NCI-H2227 (cell line): ENCODE data around the gene CDH23.

Experiments
- DNase-seq: peaks from one replicate; lab custom pipeline; 2025; ENCODE audit not compliant: unreplicated experiment; lab: John Stamatoyannopoulos, UW

Gene CDH23

DNA sequence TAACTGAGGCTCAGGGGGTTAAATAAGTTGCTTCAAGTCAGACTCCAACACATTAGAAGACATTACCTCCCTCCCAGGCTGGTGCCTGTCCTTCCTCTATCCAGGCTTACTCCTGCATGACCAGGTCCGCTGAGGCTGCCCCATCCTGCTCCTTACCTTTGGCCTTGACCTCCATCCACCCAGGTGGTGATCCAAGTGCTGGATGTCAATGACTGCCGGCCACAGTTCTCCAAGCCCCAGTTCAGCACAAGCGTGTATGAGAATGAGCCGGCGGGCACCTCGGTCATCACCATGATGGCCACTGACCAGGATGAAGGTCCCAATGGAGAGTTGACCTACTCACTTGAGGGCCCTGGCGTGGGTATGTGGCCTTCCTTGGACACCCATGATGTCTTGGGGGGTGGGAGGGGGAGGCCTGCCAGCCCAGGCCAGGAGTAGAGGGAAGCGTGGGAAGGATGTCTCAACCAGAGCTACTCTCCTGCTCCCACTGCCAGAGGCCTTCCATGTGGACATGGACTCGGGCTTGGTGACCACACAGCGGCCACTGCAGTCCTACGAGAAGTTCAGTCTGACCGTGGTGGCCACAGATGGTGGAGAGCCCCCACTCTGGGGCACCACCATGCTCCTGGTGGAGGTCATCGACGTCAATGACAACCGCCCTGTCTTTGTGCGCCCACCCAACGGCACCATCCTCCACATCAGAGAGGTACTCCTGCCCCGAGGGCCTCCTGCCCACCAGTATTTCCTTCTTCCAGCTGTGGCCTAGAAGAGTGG lies 406.2 kb downstream of the CDH23 start:
- no peak for DNase-seq

DNA sequence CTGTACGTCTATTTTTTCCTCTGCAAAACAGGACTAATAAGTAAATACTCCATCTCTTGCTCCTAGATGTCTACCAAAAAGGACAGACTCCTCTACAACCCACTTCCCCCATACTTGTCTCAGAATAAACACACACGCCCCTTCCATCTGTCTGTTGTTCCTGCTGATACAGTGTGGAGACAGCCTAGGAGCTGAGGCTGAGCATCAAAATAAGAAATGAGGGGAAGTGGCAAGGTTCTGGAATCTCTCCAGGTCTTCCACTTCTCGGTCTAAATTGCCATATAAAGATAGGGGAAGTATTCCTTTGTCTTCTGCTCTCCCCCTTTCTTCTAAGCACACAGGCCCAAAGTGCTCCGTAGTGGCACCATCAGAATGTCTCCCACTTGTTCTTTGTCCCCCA lies 407.4 kb downstream of the CDH23 start:
- no peak for DNase-seq

DNA sequence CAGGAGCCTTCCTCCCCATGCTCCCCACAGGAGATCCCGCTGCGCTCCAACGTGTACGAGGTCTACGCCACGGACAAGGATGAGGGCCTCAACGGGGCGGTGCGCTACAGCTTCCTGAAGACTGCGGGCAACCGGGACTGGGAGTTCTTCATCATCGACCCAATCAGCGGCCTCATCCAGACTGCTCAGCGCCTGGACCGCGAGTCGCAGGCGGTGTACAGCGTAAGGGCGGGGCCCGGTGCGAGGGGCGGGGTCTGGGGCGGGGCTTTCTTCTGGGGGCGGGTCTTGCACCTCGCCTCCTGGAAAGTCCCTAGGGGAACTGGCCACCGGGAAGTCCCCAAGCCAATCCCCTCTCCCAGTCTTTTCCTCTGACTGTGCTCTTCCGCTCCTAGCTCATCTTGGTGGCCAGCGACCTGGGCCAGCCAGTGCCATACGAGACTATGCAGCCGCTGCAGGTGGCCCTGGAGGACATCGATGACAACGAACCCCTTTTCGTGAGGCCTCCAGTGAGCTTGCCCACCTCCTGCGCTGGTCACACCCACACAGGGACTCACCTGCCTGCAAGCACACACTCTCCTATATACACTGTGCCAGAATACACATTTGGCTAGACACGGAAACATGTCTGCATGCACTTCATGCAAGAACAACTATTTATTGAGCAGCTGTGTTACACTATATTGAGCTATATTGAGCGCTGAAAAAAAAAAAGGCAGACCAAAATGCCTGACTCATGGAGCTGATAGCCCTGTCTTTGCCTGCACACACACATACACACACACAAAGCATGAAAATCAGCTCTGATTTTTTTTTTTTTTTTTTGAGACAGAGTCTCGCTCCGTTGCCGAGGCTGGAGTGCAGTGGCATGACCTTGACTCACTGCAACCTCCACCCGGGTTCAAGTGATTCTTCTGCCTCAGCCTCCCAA lies 409.3 kb downstream of the CDH23 start:
- DNase-seq: no peak

DNA sequence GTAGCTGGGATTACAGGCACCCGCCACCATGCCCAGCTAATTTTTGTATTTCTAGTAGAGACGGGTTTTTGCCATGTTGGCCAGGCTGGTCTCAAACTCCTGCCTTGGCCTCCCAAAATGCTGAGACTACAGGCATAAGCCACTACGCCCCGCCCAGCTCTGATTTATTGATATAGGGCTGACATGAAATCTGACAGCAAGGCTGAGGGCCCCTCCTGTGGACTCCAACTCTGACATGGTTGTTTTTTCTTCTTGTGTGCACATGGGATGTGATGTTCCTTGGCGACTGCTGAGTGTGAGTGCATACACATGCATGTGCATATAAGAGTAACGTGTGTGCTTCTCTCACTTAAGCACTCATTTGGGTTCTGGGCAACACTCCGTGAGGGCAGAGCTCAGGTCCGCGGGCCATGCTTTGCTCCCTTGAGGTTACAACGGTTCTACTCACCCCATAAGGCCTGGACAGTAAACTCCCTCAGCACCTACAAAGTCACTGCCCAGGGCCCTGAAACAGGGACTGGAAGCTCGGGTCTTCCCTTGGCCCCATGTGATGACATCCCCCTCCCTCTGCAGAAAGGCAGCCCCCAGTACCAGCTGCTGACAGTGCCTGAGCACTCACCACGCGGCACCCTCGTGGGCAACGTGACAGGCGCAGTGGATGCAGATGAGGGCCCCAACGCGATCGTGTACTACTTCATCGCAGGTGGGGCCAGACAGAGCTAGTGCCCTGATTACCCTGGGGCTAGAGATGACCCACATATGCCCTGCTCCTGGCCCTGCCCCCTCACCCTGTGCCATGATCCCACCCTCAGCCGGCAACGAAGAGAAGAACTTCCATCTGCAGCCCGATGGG lies 410.2 kb downstream of the CDH23 start:
- DNase-seq: no peak

GRCh38 chr10:71807557-71808510 lies 411.1 kb downstream of the CDH23 start:
- no peak for DNase-seq

GRCh38 chr10:71809628-71810027 lies 412.9 kb downstream of the CDH23 start:
- DNase-seq: no peak

GRCh38 chr10:71810048-71810750 lies 413.5 kb downstream of the CDH23 start:
- DNase-seq: no peak

DNA sequence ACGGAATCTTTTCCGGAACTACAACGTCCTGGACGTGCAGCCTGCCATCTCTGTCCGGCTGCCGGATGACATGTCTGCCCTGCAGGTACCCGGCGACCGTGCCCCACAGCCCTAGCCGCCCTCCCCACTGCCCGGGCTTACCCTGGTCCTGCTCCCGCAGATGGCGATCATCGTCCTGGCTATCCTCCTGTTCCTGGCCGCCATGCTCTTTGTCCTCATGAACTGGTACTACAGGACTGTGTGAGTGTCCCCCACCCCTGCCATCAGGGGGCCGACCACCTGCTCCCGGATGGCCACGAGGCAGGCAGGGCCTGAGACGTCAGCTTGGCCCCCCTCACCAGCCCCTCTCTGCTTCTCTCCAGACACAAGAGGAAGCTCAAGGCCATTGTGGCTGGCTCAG lies 414.6 kb downstream of the CDH23 start:
- no peak for DNase-seq

DNA sequence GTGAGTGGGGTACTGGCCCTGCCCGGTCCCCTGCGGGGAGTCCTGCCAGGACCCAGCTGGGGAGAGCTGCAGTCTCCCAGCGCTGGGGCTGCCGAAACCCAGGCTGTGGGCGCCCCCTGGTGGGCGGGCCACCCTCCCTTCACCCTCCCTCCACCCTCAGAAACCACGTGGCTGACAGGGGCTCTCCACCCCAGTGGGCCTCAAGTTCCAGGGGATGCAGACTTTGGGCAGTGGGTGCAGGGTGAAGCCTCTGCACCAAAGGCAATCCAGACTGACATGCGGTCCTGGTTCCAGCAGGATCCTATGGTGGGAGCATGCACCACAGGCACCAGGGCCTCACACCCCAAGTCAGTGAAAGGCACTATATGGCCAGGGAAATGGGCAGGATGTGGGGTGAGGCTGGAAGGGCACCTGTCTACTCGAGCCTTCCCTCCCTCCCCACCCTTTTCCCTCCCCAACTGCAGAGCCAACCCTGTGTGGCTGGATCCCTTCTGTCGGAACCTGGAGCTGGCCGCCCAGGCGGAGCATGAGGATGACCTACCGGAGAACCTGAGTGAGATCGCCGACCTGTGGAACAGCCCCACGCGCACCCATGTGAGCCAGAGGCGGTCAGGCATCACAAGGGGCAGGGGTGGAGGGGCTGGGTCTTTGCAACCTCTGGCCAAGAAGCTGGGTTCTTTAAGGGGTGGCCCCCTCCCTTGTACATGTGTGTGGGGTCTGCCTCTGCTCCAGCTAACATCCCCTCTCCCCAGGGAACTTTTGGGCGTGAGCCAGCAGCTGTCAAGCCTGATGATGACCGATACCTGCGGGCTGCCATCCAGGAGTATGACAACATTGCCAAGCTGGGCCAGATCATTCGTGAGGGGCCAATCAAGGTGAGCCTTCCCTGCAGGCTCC lies 415.5 kb downstream of the CDH23 start:
- peak; percentile 15 for DNase-seq

DNA sequence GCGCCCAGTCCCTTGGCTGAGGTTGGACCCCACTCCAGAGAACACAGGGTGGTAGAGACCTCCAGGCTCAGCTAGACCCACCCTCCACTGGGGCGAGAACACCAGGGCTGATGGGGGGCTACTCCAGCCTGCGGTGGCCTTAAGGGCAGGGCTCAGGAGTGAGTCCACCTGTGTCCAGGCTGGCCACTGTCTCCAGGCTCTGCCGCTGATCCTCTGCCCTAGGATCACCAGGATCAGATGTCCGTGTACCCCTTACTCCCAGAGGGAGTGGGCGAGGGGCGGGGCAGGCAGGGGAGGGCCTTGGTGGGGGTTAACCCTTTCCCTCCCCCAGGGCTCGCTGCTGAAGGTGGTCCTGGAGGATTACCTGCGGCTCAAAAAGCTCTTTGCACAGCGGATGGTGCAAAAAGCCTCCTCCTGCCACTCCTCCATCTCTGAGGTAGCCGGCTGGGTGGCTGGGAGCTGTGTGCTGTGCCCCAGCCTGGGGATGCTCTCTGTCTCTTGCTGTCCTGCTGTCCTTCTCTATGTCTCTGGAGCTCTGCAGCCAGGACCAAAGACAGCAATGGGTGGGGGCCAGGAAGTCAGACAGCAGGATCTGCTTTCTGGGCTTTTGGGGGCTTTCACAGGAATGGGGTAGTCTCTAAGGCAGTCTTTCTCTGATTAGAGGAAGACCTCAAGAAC lies 416.3 kb downstream of the CDH23 start:
- no peak for DNase-seq

DNA sequence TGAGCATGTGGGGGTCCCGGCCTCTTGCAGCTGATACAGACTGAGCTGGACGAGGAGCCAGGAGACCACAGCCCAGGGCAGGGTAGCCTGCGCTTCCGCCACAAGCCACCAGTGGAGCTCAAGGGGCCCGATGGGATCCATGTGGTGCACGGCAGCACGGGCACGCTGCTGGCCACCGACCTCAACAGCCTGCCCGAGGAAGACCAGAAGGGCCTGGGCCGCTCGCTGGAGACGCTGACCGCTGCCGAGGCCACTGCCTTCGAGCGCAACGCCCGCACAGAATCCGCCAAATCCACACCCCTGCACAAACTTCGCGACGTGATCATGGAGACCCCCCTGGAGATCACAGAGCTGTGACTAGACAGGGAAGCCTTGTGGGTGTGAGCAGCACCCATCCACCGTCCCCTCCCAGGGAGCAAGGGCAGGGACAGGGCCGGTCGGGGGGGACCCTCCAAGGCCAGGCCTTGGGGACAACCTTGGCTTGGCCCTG lies 418.2 kb downstream of the CDH23 start:
- DNase-seq: no peak

DNA sequence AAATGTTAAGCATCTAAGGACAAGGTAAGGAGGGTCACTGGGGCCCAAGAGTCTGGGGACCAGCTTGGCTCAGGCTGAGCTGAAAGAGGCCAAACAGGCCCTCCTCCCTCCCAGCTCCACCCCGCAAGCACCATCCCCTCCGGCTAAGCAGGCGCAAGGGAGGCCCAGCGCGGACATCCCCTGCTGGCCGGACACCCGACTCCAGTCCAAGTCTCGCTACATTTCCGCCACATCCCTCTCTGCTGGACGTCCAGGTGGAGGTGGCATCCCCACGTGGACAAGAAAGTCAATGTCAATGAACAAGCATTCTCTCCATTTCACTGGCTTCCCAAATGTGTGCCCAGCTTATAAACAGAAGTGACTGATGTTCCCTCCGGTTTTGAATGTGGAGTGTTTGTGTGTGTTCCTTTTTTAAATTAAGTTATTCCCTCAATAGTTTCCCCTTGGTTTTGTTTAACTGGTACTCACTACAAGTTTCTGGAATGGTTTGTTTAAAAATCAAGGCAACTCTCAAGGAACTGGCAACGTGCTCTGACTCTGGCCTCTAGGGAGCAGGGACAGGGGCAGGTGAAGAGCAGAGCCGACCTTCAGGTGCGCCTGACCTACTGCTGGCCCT lies 418.9 kb downstream of the CDH23 start:
- no peak for DNase-seq

DNA sequence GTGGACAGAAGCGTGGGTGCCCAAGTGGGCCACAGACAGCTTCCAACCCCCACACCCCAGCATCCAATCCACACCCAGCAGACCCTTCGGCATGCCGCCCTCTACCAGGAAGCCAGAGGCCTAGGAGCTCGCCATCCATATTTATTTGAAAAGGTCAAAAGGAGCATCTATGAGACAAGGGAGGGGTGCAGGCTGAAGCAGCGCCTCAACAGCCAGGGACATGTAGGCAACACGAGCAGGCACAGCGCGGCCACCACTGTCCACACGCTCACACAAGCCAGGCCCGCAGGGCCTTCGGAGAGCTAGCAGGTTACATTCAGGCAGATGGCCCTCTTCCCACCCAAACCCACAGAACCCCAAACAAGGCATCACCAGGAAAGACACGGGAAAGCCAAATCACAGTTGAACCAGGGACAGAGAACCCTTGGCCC lies 419.7 kb downstream of the CDH23 start:
- DNase-seq: no peak

DNA sequence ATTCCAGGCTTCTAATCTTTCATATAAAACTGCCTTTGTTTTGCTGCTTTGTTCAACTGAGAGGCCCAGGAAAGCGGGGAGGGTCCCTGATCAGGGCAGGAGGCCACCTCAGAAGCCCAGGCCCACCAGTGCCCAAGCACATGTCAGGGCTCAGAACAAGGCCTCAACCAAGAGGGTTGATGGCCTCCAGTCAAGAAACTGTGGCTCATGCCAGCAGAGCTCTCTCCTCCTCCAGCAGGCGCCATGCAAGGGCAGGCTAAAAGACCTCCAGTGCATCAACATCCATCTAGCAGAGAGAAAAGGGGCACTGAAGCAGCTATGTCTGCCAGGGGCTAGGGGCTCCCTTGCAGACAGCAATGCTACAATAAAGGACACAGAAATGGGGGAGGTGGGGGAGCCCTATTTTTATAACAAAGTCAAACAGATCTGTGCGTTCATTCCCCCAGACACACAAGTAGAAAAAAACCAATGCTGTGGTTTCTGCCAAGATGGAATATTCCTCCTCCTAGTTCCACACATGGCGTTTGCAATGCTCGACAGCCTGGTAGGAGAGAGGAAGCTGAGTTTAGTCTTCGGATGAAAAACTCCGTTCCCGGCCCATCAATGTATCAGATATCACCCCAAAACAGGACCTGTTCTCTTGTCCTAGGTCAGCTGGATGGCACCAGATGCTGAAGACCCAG lies 420.4 kb downstream of the CDH23 start:
- DNase-seq: no peak

DNA sequence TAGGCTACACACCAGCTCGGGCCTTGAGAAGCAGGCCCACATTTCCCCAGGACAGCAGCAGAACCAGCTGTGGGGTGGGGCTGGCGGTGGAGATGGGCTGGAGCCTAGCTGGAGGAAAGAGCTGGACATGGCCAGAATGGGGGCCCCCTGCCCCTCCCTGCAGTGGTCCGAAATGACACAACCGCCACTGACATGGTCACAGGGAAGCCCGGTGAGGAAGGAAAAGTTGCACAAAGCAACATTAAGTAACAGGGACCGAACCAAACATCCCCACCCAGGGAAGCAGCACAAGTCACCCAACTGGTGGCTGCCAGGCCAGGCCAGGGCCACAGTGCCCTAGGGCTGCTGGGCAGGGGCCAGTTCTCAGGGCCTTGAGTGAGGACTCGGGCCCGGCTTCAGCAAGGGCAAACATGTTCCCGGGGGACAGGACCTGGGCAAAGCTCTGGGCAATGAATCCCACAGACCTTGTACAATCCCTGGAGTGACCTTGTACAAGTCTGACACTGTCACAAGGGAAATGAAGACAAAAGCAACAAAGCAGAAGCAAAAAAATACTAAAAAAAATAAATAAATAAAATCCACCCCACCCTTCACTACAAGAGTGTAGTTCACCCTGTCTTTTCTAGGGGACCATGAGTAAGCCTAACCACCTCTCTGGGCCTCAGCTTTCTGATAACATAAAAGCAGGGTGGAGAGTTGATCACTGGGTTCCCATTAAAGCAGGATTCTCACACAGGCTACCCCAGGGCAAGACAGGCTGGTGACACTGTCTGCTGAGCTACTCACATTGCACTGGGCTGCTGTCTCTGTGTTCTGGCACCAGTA lies 421.3 kb downstream of the CDH23 start:
- DNase-seq: no peak
